GM19467 (cell line): ENCODE results near the gene VAV2.

Source experiments
- ATAC-seq: cut with Tn5 transposase; IDR thresholded peaks from one replicate; pipeline ENCODE4 v1.9.1; 2021; ENCODE audit warnings: mild to moderate bottlenecking, moderate library complexity; ENCODE audit not compliant: unreplicated experiment

VAV2 gene

DNA sequence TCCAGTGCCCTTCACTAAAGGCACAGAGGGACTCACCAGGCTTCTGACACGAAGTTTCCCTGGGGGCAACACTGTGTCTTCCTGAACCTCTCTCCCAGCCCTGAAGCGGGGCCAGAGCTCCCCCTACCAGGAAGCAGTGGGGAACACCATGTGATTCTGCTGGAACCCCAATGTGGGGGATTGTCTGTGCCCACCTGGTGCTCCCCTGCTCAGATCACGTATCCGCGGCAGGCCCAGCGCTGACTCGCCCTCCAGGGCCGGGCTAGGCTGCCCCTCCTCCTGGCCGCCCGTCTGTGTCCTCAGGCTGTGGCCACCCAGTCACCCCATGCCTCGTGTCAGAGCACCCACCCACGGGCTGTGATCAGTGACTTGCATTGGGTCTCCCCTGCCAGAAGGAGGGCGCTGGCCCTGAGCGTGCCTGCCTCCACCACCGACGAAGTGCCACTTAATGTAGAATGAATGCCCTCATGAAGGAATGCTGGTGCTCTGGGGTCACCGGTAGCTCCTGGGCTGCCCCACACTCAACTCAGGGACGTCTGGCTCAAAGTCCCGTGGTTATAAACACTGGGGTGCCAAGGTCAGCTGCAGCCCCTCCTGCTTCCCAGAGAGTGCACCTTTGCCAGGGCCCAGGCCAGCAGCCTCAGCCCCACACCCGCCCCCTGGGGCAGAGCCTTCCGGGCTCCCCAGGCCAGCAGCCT, 276.1 kb downstream of the VAV2 start:
- no peak for ATAC-seq

DNA sequence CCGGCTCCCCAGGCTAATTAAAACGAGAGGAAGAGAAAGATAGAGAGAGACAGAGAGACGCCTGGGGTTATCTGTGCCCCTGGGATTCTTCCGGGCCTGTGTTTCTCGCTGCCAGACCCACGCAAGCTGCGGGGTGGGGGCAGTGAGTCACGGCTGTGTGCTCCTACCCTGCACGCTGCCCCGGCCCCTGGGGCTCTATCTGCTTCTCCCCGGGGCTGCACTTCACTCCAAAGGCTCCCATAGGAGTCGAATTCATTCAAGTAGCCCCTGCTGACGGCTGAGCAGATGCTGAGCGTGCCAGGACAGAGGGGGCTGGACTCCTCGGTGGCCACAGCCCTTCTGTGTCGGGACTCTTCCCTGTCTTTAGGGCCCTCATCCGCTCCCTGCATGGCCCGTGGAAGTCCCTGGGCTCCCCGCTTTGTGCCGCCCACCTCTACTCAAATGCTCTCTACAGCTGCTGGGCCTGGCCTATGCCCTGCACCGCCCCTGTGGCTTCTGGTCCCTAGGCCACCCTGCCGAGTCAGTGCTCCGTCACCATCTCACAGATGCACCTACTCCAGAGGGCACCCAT, 276.7 kb downstream of the VAV2 start:
- no peak for ATAC-seq

DNA sequence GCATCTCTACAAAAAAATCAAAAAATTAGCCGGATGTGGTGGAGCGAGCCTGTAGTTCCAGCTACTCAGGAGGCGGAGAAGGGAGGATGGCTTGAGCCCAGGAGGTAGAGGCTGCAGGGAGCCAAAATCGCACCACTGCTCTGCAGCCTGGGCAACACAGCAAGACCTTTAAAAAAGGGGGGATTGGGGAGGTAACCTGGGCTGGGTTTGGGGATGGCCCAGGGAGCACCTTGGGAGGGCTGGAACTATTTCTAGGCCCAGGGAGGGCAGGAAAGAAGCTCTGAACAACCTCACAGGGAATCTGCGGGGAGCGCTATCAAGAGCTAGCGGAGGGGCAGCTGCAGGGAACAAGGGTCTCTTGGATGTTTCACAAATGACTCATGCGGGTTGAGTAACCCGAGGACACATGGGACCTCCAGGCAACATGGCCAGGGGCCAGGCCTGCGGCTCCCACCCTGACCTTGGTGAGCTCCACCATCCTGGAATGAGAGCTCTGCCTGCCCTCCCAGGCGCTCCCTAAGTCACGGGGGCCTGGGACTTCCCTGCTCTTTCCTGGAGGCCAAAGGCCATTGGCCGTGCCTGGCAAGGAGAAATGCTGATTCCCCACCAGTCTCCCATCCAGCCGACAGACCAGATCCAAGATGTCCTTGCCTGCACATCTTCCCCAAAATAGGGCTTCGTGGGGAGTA, 277.4 kb downstream of the VAV2 start:
- ATAC-seq = no peak

DNA sequence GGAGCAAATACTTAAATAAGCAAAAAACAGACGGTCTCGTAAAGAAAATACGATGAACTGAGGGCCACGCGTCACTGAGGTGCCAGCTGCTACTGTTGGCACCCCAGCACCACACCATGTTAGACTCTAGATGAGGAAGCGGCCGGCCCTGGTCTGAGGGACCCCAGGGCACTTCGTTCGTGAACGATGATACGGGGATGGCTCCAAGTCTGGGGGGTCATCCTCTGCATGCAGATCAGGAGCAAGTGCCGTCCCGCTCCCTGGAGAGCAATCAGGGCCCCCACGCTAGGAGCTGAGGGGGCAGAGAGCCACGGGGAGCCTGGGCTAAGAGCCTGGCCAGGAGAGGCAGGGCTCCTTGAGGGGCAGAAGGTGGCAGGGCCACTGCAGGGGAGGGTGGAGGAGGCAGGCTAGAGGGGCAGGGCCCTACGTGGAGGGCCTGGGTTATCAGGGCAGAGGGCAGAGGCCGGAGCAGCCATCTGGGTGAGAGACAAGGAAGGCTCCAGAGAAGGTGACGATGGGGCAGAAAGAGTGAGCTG, 278.1 kb downstream of the VAV2 start:
- ATAC-seq = no peak

DNA sequence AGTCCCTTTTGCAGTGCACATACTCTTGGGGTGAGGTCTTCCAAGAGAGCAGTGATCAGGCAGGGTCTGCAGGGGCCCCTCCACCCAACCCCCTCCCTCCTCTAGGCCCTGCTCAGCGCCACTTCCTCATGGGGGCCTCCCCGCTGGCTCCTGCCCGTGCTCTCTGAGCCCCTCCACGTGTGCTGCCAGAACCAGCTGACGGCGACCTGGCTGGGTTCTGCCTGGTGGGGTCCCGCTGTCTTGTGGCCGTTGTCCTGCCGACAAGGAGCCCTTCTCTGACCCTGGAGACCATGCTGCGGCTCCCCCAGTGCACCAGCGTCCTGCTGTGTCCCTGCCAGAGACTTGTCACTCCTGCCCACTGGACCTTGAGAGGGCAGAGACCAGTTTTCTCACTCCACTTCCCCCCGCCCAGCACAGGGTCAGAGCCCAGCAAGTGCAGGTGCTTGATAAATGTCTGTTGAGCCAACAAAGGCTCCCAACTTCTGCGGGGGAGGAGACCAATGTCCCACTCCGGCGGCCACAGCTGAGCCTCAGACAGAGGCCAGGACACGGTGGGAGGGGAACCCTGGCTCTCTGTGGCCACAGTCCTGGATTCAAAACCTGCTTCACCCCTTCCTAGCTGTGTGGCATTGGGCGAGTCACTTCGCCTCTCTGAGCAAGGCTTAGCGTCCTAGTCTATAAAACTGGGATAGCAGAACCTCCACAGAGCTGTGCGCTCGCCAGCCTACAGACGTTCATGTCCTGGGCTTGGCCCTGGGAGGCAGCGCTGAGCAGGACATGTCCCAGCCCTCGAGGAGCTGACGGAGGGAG, 278.8 kb downstream of the VAV2 start:
- ATAC-seq = no peak

DNA sequence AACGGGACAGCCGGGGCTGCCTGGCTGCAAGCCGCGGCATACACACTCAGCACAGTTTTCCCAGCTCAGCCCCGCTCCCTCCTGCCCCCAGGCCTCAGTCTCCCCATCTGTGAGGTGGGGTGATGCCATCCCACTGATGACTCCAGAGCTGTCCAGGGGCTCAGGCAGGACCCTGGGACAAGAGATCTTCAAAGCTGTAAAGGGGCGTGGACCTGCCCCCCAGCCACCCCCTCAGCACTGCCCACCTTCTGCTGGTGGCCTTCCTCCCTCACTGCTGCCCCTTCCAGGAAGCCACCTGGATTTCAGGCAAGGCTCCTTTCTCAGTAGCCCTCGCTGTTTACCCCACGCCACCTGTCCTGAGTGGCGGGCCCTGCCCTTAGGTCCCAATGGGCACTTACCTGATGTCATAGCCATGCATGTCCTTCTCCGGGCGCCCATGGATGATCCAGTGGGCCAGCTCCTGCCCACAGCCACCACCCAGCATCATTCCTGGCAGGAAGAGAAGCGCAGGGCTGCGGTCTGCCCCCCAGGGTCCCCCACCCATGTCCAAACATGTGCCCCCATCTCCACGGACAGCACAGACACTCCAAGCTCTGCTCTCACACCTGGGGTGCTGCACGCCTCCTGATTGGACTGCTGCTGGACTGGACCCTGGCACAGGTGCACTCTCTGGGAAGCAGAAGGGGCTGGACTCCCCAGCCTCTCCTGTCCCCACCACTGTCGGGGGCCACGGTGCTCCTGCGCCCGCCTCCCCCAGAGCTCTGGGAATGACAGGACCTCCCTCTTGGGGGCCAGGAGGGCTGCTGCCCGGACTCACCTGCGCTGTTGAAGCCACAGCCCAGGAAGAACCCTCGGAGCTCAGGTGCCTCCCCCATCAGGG, 279.7 kb downstream of the VAV2 start:
- ATAC-seq = no peak
